SK-N-SH (cell line): ENCODE results near the gene FRMD5.

ENCODE experiments used
- EP300 ChIP-seq, 2 experiments: IDR thresholded peaks; 2 replicates each; pipeline versions ENCODE4 v1.4.0 to v1.6.1; 2012; ENCODE audit warnings: borderline replicate concordance in 1 of 2, low read depth in 1 of 2, low read length in 1 of 2
- EZH2phosphoT487 ChIP-seq: fragments of 200-600 bp; sonication (generic); IDR thresholded peaks from 2 replicates; pipeline ENCODE4 v1.6.1; 2017; ENCODE audit warnings: low read depth, mixed run types, mild to moderate bottlenecking, antibody characterized with exemption, moderate library complexity, borderline replicate concordance
- FOXM1 ChIP-seq: IDR thresholded peaks from 2 replicates; pipeline ENCODE4 v1.4.0; 2012; ENCODE audit warnings: low read depth, mild to moderate bottlenecking
- POLR2AphosphoS5 ChIP-seq: IDR thresholded peaks from 2 replicates; pipeline ENCODE4 v1.6.1; 2012; ENCODE audit warnings: low read depth, low read length
- RAD21 ChIP-seq: IDR thresholded peaks from 2 replicates; pipeline ENCODE4 v1.6.1; 2012; ENCODE audit warnings: mild to moderate bottlenecking, low read length
- RCOR1 ChIP-seq: fragments of 150-350 bp; IDR thresholded peaks from 2 replicates; pipeline ENCODE4 v1.6.1; 2017; ENCODE audit warnings: antibody characterized with exemption, low read length
- SIN3A ChIP-seq: IDR thresholded peaks from 2 replicates; pipeline ENCODE4 v1.6.1; 2012; ENCODE audit warnings: low read depth, mild to moderate bottlenecking, low read length, moderate library complexity, borderline replicate concordance
- SMC3 ChIP-seq: IDR thresholded peaks from 2 replicates; pipeline ENCODE4 v1.6.1; 2012; ENCODE audit warnings: low read depth, low read length, improper control_type of control experiment
- TAF1 ChIP-seq: IDR thresholded peaks from 2 replicates; pipeline ENCODE4 v1.6.1; 2012; ENCODE audit warnings: low read depth, mild to moderate bottlenecking, low read length, moderate library complexity, borderline replicate concordance
- TEAD4 ChIP-seq: IDR thresholded peaks from 2 replicates; pipeline ENCODE4 v1.4.0; 2012; ENCODE audit warnings: mild to moderate bottlenecking, borderline replicate concordance; ENCODE audit not compliant: insufficient read depth
- TF ChIP-seq, protein P1 (sequence below): fragments of 200-600 bp; sonication (generic); IDR thresholded peaks from 2 replicates; pipeline ENCODE4 v1.6.1; 2017; ENCODE audit warnings: antibody characterized with exemption, mild to moderate bottlenecking, moderate library complexity
- TF ChIP-seq, protein P2 (sequence below): fragments of 150-350 bp; IDR thresholded peaks from 2 replicates; pipeline ENCODE4 v1.6.1; 2017; ENCODE audit warnings: antibody characterized with exemption, low read length, low read depth, borderline replicate concordance
- TF ChIP-seq, protein P3 (sequence below): IDR thresholded peaks from 2 replicates; pipeline ENCODE4 v1.4.0; 2012; ENCODE audit warnings: low read depth
- TF ChIP-seq, protein P4 (sequence below): IDR thresholded peaks from 2 replicates; pipeline ENCODE4 v1.6.1; 2012; ENCODE audit warnings: mild to moderate bottlenecking, low read depth, low read length, moderate library complexity

DNA sequence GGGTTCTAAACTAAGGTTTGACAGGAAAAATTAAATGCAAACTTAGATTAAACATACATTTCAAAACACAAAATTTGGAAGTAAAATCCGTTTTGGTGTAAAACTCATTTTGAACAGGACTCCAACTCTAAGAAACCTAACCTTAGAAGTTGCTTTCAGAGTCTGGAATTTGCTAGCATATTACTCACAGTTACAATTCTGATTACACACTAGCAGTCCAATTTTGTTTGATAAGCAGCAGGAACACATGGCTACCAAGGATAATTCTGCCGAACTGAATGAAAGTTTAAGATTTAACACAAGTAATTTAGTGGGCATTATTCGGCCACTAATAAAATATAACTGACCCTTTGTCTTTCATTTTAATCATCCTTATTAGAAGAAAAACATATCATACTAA is 49.6 kb downstream of the FRMD5 start:
- TF ChIP-seq EP300 (IDR thresholded peaks at IDR 0.05; ENCODE audit: borderline replicate concordance in 1 of 2, low read depth in 1 of 2, low read length in 1 of 2): no peak
- TF ChIP-seq EZH2phosphoT487: no peak
- TF ChIP-seq, protein P1, sequence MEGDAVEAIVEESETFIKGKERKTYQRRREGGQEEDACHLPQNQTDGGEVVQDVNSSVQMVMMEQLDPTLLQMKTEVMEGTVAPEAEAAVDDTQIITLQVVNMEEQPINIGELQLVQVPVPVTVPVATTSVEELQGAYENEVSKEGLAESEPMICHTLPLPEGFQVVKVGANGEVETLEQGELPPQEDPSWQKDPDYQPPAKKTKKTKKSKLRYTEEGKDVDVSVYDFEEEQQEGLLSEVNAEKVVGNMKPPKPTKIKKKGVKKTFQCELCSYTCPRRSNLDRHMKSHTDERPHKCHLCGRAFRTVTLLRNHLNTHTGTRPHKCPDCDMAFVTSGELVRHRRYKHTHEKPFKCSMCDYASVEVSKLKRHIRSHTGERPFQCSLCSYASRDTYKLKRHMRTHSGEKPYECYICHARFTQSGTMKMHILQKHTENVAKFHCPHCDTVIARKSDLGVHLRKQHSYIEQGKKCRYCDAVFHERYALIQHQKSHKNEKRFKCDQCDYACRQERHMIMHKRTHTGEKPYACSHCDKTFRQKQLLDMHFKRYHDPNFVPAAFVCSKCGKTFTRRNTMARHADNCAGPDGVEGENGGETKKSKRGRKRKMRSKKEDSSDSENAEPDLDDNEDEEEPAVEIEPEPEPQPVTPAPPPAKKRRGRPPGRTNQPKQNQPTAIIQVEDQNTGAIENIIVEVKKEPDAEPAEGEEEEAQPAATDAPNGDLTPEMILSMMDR: no peak
- TF ChIP-seq FOXM1: no peak
- TF ChIP-seq, protein P2, sequence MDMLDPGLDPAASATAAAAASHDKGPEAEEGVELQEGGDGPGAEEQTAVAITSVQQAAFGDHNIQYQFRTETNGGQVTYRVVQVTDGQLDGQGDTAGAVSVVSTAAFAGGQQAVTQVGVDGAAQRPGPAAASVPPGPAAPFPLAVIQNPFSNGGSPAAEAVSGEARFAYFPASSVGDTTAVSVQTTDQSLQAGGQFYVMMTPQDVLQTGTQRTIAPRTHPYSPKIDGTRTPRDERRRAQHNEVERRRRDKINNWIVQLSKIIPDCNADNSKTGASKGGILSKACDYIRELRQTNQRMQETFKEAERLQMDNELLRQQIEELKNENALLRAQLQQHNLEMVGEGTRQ: no peak
- no peak for TF ChIP-seq RCOR1
- TF ChIP-seq POLR2AphosphoS5: no peak
- TF ChIP-seq, protein P3, sequence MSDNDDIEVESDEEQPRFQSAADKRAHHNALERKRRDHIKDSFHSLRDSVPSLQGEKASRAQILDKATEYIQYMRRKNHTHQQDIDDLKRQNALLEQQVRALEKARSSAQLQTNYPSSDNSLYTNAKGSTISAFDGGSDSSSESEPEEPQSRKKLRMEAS: no peak
- TF ChIP-seq, protein P4, sequence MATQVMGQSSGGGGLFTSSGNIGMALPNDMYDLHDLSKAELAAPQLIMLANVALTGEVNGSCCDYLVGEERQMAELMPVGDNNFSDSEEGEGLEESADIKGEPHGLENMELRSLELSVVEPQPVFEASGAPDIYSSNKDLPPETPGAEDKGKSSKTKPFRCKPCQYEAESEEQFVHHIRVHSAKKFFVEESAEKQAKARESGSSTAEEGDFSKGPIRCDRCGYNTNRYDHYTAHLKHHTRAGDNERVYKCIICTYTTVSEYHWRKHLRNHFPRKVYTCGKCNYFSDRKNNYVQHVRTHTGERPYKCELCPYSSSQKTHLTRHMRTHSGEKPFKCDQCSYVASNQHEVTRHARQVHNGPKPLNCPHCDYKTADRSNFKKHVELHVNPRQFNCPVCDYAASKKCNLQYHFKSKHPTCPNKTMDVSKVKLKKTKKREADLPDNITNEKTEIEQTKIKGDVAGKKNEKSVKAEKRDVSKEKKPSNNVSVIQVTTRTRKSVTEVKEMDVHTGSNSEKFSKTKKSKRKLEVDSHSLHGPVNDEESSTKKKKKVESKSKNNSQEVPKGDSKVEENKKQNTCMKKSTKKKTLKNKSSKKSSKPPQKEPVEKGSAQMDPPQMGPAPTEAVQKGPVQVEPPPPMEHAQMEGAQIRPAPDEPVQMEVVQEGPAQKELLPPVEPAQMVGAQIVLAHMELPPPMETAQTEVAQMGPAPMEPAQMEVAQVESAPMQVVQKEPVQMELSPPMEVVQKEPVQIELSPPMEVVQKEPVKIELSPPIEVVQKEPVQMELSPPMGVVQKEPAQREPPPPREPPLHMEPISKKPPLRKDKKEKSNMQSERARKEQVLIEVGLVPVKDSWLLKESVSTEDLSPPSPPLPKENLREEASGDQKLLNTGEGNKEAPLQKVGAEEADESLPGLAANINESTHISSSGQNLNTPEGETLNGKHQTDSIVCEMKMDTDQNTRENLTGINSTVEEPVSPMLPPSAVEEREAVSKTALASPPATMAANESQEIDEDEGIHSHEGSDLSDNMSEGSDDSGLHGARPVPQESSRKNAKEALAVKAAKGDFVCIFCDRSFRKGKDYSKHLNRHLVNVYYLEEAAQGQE: no peak
- TF ChIP-seq SMC3: no peak
- no peak for TF ChIP-seq TAF1
- TF ChIP-seq TEAD4: no peak
- TF ChIP-seq RAD21: no peak
- no peak for TF ChIP-seq SIN3A
